ENCODE measurements around the gene IFI44. TPM values are rescaled to one million over a fixed set of nuclear protein-coding genes. Genes with fewer than 3 reads are reported as not detected.

IFI44 gene
- total RNA-seq, 1 donor from 2014 or later = not detected

GRCh38 chr1:78663923-78664322 lies 14.3 kb downstream of the IFI44 start:
- no peak overlapping the region for H3K4me3 Mint-ChIP-seq (ENCODE audit: low read depth)
- H3K4me1 Mint-ChIP-seq (ENCODE audit: low read depth) = no peaks in the 10 kb centered on the region
- no peak for DNase-seq (ENCODE audit: low spot score, unreplicated experiment)
- H3K36me3 Mint-ChIP-seq (ENCODE audit: insufficient read depth) = no peaks in the 10 kb centered on the region
- no peaks in the 10 kb centered on the region for H3K9me3 Mint-ChIP-seq (ENCODE audit: low read depth)
- peaks cover 17% of the 10 kb centered on the region for H3K27me3 Mint-ChIP-seq
- no peak for TF ChIP-seq CTCF (IDR thresholded peaks at IDR 0.05; ENCODE audit: unreplicated experiment)
- H3K27ac Mint-ChIP-seq = no peak overlapping the region

GRCh38 chr1:78664763-78665162 lies 15.1 kb downstream of the IFI44 start:
- Mint-ChIP-seq H3K4me1 (ENCODE audit: low read depth) (no peaks in the 10 kb centered on the region), H3K9me3 (ENCODE audit: low read depth) (no peaks in the 10 kb centered on the region), H3K4me3 (ENCODE audit: low read depth) (no peak overlapping the region), H3K36me3 (ENCODE audit: insufficient read depth) (no peaks in the 10 kb centered on the region), H3K27me3 (peaks cover 14% of the 10 kb centered on the region), H3K27ac (no peak overlapping the region)
- TF ChIP-seq CTCF (IDR thresholded peaks at IDR 0.05; ENCODE audit: unreplicated experiment) = no peak
- no peak for DNase-seq (ENCODE audit: low spot score, unreplicated experiment)

- no peak for TF ChIP-seq CTCF (IDR thresholded peaks at IDR 0.05; ENCODE audit: unreplicated experiment)
- Mint-ChIP-seq H3K27ac (no peak overlapping the region), H3K36me3 (ENCODE audit: insufficient read depth) (no peaks in the 10 kb centered on the region), H3K4me1 (ENCODE audit: low read depth) (no peaks in the 10 kb centered on the region), H3K9me3 (ENCODE audit: low read depth) (no peaks in the 10 kb centered on the region), H3K27me3 (peaks cover 13% of the 10 kb centered on the region), H3K4me3 (ENCODE audit: low read depth) (no peak overlapping the region)
- DNase-seq (ENCODE audit: low spot score, unreplicated experiment) = no peak
Observed at GRCh38 chr1:78665809-78666208, 16.2 kb downstream of the IFI44 start.

GRCh38 chr1:78667939-78668338 lies 18.3 kb downstream of the IFI44 start:
- H3K27ac Mint-ChIP-seq = peak overlapping the region; percentile 15
- no peak for DNase-seq (ENCODE audit: low spot score, unreplicated experiment)
- no peaks in the 10 kb centered on the region for H3K36me3 Mint-ChIP-seq (ENCODE audit: insufficient read depth)
- no peaks in the 10 kb centered on the region for H3K9me3 Mint-ChIP-seq (ENCODE audit: low read depth)
- H3K4me1 Mint-ChIP-seq (ENCODE audit: low read depth) = no peaks in the 10 kb centered on the region
- peaks cover 7% of the 10 kb centered on the region for H3K27me3 Mint-ChIP-seq
- TF ChIP-seq CTCF (IDR thresholded peaks at IDR 0.05; ENCODE audit: unreplicated experiment) = no peak
- H3K4me3 Mint-ChIP-seq (ENCODE audit: low read depth) = no peak overlapping the region

- Mint-ChIP-seq H3K36me3 (ENCODE audit: insufficient read depth) (no peaks in the 10 kb centered on the region), H3K27ac (peak overlapping the region; percentile 15), H3K9me3 (ENCODE audit: low read depth) (no peaks in the 10 kb centered on the region), H3K4me1 (ENCODE audit: low read depth) (no peaks in the 10 kb centered on the region), H3K4me3 (ENCODE audit: low read depth) (no peak overlapping the region), H3K27me3 (peaks cover 2% of the 10 kb centered on the region)
- no peak for DNase-seq (ENCODE audit: low spot score, unreplicated experiment)
- no peak for TF ChIP-seq CTCF (IDR thresholded peaks at IDR 0.05; ENCODE audit: unreplicated experiment)
Observed at GRCh38 chr1:78668427-78668826, 18.8 kb downstream of the IFI44 start.
